ENCODE data around the gene CDH16. TPM values are rescaled to one million over a fixed set of nuclear protein-coding genes. Genes with fewer than 3 reads are reported as not detected.

CDH16 gene
- total RNA-seq, 1 experiment from 2014 or later: not detected

DNA sequence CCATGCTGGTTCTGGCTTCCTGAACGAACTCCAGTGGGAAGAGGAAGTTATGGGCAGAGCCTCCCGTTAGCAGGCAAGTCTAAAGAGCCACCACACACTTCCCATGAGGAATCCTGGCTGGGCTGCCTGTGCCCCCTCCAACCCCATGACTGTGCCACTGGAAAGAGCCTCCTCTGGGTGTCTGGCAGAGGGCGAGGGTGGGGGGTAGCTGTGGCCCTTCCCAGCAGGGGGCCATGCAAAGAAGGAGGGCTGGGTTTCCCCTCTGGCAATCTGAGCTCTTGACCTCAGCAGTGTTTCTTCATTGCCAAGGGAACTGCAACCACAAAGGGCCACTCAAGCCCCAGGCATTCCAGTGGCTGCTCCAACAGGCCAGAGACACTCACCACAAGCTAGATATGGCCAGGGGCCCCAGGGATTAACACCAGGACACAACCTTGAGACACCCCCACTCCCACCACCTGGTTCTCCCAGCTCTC is 8.3 kb upstream of the CDH16 start:
- Histone ChIP-seq H3K4me3 (ENCODE audit: insufficient read depth, low read depth, low read length) (no peak overlapping the region), H3K27me3 (ENCODE audit: control insufficient read depth, insufficient read depth, low read length) (peaks cover 39% of the 10 kb centered on the region), H3K36me3 (replicated peaks; ENCODE audit: control insufficient read depth, insufficient read depth, low read length) (no peaks in the 10 kb centered on the region)
- DNase-seq: peak; percentile 65

DNA sequence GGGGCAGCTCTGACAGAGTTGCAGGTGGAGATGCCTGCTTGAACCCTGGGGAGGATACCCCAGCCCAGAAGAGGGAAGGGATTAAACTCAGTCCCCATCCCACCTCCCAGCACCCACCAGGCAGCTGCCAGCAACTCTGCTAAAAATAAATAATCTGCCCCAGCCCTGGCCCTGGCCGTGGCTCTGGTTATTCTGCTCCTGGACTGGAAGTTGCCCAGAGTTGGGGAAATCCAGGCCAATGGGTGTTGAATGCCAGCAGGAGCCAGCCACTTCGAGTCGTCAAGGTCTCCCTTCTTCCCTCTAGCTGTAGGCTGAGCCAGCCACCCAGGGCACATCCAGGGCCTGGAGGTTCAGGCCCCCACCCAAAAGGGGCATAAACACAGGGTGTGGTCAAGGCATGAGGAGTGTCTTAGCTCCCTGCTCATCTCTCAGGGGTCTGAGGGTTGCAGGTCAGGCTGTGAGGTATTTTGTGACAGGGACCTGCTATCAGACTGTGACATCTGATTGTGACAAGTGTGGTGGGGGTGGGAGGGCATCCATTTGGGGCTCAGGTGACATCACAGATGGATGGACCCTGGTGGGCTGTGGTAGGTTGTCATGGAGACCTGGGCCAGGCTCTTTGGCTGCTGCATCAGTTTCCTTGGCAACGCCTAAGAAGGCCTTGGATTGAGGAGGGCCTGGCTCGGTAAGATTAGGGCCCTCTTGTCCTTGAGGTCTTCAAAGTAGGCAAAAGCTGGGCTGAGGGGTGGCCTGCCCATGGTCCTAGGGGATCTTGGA is 7.7 kb upstream of the CDH16 start:
- Histone ChIP-seq H3K27me3 (ENCODE audit: control insufficient read depth, insufficient read depth, low read length) (peaks cover 39% of the 10 kb centered on the region), H3K4me3 (ENCODE audit: insufficient read depth, low read depth, low read length) (no peak overlapping the region)
- no peak for DNase-seq

DNA sequence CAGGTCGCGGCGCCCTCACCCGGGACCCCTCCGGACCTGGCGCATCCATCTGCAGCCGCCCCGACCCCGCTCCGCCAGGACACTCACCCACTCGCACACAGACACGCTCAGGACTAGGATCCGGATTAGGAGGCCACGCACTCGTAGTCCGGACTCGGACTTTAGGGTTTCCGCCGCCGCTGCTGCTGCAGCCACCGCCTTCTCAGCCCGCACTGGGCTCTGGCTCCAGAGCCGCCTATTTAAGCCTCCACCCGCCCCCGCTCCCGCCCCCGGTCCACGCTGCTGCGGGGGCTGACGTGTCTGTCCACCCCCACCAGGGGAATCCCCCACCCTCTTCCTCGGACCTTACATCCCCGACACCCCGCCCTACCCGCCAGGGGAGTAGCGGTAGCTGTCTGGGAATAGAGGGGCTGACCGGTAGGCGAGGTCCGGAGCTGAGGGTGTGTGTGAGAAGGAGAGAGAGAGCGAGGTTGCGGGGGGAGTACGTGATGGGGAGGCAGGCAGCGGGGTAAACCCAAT is 6.7 kb upstream of the CDH16 start, which contains the start of gene RRAD:
RRAD (minus strand) TSS at position 214 of the 519 bp plus-strand sequence. CDS start 356 bp downstream, outside the sequence.
- peaks cover 39% of the 10 kb centered on the region for H3K27me3 ChIP-seq (ENCODE audit: control insufficient read depth, insufficient read depth, low read length)
- no peaks in the 10 kb centered on the region for H3K36me3 ChIP-seq (replicated peaks; ENCODE audit: control insufficient read depth, insufficient read depth, low read length)
- DNase-seq: peak; percentile 87
- H3K4me3 ChIP-seq (ENCODE audit: insufficient read depth, low read depth, low read length): peak within 1 kb of the TSS; percentile 40

More for the DNA sequence above, 7.7 kb upstream of the CDH16 start:
- H3K36me3 ChIP-seq (replicated peaks; ENCODE audit: control insufficient read depth, insufficient read depth, low read length): no peaks in the 10 kb centered on the region

DNA sequence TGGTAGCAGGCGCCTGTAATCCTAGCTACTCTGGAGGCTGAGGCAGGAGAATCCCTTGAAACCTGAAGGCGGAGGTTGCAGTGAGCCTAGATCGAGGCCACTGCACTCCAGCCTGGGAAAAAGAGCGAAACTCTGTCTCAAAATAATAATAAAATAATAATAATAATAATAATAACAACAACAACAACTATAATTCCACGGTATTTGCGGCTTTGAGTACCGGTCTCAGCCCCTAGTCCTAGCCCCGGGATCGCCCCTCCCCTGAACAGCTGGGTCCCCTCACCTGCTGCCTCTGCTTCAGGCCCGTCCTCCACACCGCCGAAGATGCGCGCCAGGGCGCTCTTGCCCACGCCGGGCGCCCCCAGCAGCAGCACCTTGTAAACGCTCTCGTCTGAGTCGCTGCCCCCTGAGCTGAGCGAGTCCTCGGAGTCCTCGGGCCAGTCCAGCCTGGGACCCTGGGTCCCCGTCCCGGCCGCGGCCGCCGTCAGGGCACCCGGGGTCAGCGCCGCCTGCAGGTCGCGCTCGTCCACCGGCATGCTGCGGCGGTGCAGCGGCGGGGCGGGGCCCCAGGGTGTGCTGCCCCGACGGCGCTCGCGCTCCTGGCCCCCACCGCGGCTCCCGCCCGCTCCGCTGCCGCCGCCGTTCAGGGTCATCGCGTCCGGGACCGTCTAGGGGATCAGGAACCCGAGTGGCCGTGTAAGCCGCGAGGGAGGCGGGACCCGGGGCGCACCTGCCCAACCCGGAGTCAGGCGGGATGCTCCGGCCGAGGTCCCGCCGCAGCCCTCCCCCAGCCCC is 6.0 kb upstream of the CDH16 start:
- peak; percentile 99 for DNase-seq
- H3K27me3 ChIP-seq (ENCODE audit: control insufficient read depth, insufficient read depth, low read length): peaks cover 39% of the 10 kb centered on the region
- peak overlapping the region; percentile 40 for H3K4me3 ChIP-seq (ENCODE audit: insufficient read depth, low read depth, low read length)
- H3K36me3 ChIP-seq (replicated peaks; ENCODE audit: control insufficient read depth, insufficient read depth, low read length): no peaks in the 10 kb centered on the region

DNA sequence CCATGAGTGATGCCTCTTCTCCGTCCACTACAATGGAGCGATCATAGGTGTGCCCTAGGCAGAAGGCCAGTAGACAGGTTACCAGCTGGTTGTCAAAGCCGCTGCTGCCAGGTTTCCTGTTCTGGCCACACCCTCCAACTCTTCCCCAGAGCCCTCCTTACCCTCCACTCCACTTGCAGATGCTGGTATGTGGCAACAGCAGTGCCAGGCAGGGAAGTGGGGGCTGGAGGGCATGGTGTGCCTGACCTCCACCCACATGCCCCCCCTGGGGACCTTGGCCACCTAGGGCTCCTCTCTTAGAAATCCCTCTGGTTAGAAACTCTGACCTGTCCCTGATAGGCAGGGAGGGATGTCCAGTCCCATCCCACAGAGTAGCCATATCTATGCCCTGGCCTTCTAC is 5.2 kb upstream of the CDH16 start:
- no peaks in the 10 kb centered on the region for H3K36me3 ChIP-seq (replicated peaks; ENCODE audit: control insufficient read depth, insufficient read depth, low read length)
- DNase-seq: peak; percentile 51
- H3K27me3 ChIP-seq (ENCODE audit: control insufficient read depth, insufficient read depth, low read length): peaks cover 39% of the 10 kb centered on the region
- H3K4me3 ChIP-seq (ENCODE audit: insufficient read depth, low read depth, low read length): no peak overlapping the region

DNA sequence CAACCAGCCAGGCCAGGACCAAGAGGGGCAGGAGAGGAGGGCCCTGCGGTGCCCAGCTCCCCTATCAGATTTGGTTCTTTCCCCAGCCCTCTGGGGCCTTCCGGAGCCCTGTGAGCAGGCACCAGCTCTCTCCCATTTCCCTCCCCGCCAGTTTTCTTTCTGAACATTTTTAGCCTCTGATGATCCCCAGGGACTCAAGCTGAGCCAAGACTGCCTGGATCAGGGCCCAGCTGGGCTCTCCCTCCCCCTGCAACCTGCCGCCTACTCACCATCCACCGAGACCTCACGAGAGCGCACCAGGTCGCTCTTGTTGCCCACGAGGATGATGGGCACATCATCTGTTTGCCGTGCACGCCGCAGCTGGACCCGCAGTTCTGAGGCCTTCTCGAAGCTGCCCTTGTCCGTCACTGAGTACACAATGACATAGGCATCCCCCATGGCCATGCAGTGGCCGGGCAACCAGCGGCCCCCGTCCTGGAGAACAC is 4.6 kb upstream of the CDH16 start:
- Histone ChIP-seq H3K4me3 (ENCODE audit: insufficient read depth, low read depth, low read length) (no peak overlapping the region), H3K36me3 (replicated peaks; ENCODE audit: control insufficient read depth, insufficient read depth, low read length) (no peaks in the 10 kb centered on the region), H3K27me3 (ENCODE audit: control insufficient read depth, insufficient read depth, low read length) (peaks cover 39% of the 10 kb centered on the region)
- DNase-seq: peak; percentile 57

DNA sequence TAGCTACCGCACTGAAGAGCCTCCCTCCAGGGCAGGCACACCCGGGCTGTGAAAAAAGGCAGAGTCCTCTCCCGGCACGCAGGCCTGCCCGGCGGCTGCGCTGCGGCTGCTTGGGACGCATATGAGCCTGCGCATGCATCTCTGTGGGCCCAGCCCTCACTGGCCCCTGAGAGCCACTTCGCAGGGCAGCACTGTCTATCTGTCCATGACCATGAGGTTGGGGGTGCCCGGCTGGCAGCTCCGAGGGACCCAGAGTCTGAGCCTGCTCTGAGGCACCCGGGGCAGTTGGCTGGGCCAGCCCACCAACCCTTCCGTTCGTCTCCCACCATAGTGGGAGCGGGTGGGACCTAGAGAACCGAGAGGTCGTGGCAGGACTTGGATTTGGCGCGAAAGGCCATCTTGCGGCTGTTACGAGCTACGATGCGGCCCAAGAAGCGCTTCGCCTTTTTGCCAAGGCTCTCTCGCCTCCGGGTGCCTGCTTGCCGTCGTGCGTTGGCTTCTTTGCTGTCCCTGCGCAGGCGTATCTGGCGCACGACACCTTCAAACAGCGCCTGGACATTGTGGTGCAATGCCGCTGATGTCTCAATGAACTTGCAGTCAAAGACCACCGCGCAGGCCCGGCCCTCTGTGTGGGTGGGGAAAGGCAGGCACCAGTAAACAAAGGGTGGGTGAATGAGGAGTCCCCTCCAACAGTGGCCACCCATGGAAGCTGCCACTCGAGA is 3.2 kb upstream of the CDH16 start:
- H3K36me3 ChIP-seq (replicated peaks; ENCODE audit: control insufficient read depth, insufficient read depth, low read length): no peaks in the 10 kb centered on the region
- no peak overlapping the region for H3K4me3 ChIP-seq (ENCODE audit: insufficient read depth, low read depth, low read length)
- DNase-seq: peak; percentile 51
- H3K27me3 ChIP-seq (ENCODE audit: control insufficient read depth, insufficient read depth, low read length): peaks cover 38% of the 10 kb centered on the region

DNA sequence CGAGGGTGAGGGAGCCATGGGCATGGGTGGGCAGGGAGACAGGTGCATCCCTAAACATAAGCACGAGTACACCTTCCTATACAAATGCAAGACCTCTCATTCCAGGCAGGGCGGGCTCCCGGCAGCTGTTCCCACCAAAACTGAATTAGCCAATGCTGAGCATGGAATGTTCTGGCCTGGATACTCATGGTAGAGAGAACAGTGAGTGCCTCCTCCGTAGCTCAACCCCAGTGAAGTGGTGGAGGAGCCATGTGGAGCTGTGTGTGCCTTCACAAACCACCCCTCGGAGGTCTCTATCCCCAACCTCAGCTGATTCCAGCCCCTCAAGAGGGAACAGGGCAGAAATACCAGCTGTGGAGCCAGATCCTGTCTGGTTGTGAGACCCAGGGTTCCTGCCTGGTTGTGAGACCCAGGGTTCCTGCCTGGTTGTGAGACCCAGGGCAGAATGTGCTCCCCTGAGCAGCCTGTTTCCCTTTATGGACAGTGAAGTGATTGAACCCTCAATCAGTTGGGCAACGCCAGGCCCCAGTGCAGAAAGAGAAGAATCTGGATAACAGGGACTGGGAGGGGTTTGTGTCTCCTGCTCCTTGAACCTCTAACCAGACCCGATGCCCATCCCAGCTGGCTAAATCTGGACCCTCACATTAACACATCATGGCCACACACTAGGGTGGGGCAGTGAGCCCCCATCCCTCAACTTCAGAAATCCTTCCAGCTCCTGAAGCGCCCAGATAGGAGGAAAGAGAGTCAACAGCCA is 2.4 kb upstream of the CDH16 start:
- no peak overlapping the region for H3K4me3 ChIP-seq (ENCODE audit: insufficient read depth, low read depth, low read length)
- H3K27me3 ChIP-seq (ENCODE audit: control insufficient read depth, insufficient read depth, low read length): peaks cover 30% of the 10 kb centered on the region
- H3K36me3 ChIP-seq (replicated peaks; ENCODE audit: control insufficient read depth, insufficient read depth, low read length): no peaks in the 10 kb centered on the region
- DNase-seq: no peak

DNA sequence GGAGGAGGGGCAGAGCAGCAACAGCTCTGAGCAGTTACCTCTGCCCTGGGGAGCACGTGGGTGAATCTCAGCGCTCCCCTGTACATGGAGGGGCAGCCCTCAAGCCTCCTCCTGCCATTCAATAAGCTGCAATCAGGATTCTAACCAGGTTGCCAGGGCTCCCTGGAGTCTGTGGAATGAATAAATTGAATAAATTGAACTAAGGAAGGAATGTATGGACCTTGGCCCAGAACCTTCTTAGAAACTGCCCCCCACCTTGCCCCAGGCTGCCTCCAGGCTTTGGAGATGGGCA is 1.6 kb upstream of the CDH16 start:
- no peak overlapping the region for H3K4me3 ChIP-seq (ENCODE audit: insufficient read depth, low read depth, low read length)
- no peaks in the 10 kb centered on the region for H3K36me3 ChIP-seq (replicated peaks; ENCODE audit: control insufficient read depth, insufficient read depth, low read length)
- H3K27me3 ChIP-seq (ENCODE audit: control insufficient read depth, insufficient read depth, low read length): peaks cover 21% of the 10 kb centered on the region
- DNase-seq: no peak

DNA sequence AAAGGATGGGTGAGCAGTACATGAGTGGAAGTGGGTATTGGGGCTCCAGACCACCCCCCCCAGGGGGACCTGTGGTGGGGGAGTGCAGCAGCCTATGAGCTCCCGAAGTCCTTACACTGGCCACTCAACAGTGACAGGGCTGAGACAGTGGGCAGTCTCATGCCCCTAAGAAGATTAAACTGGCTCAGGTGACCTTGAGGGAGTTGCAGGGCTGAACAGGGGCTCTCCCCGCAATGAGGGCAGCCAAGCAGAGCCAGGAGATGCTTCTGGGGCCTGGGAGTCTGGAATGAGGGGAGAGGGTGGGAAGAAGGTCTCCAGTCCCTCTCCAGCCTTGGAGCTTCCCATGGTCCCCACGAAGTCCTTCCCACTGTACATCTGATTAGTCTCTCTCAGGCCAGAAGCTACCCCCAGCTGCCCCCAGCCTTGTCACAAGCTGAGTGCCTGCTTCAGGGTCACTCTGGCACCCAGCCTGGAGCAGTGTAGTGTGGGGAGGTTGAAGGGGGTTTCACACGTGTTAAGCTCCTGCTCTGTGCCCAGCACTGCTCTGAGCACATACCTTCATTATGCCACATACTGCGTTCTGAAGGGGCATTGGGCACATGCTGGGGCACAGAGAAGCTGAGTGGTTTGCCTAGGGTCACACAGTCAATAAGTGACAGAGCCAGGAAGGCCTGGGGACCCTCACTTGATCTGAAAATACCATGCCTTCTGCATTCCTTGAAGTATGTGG is 1.0 kb upstream of the CDH16 start:
- H3K4me3 ChIP-seq (ENCODE audit: insufficient read depth, low read depth, low read length): no peak overlapping the region
- DNase-seq: no peak
- peaks cover 17% of the 10 kb centered on the region for H3K27me3 ChIP-seq (ENCODE audit: control insufficient read depth, insufficient read depth, low read length)
- H3K36me3 ChIP-seq (replicated peaks; ENCODE audit: control insufficient read depth, insufficient read depth, low read length): no peaks in the 10 kb centered on the region

DNA sequence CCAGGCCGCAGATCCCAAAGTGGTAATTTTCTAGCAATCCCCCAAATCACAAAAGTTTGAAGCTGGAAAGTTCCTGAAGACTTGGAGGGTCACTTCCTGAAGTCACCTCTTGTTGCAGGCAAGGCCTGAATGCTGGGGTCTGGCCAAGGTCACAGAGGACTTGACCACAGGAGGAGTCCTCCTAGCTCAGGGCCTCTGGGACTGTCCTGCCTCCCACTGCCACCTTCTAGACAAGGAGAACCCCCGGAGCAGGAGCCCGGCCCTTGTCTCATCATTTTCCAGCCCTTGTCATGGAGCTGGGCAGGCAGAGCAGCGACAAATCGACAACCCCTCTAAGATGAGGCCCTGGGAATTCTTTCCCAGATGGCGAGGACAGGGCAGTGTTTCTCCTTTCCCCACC is 330 bp downstream of the CDH16 start:
- no peak overlapping the region for H3K4me3 ChIP-seq (ENCODE audit: insufficient read depth, low read depth, low read length)
- peaks cover 4% of the 10 kb centered on the region; the same call in 1 of the 2 replicates for H3K27me3 ChIP-seq (ENCODE audit: control insufficient read depth, insufficient read depth, low read length)
- no peak for DNase-seq
- no peaks in the 10 kb centered on the region for H3K36me3 ChIP-seq (replicated peaks; ENCODE audit: control insufficient read depth, insufficient read depth, low read length)

DNA sequence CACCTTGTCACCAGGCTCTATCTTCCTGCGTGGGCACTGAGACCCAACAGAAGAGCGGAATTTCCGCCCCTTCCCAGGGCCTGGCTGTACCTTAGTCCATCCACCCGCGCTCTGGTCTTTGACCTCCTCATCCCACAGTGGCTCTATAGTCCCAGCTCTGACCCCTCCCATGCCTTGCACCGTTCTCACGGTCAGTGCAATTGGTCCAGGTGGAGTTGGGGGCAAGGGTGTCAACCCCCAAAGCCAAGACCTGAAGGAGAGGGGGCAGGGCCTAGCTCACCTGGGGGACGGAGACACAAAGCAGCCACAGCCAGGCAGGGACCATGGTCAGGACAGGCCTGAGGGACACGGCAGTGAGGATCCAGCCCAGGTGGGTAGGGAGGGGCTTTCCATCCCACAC is 944 bp downstream of the CDH16 start:
- no peak for DNase-seq

DNA sequence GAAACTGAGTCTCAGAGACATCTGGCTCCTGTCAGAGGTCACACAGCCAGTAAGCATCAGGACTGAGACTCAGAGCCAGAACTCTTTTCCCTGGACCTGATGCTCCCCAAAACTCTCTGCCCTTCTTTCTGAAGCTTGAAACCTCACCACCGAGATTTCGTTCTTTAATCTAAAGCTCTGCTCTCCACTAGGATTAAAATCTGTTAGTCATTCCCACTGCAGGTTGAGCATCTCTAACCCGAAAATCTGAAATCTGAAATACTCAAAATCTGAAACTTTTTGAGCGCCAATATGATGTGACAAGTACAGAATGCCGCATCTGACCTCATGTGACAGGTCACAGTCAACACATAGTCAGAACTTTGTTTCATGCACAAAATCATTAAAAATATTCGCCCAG is 2.2 kb downstream of the CDH16 start:
- no peak overlapping the region for H3K4me3 ChIP-seq (ENCODE audit: insufficient read depth, low read depth, low read length)
- H3K36me3 ChIP-seq (replicated peaks; ENCODE audit: control insufficient read depth, insufficient read depth, low read length): no peaks in the 10 kb centered on the region
- DNase-seq: no peak
- peaks cover 2% of the 10 kb centered on the region for H3K27me3 ChIP-seq (ENCODE audit: control insufficient read depth, insufficient read depth, low read length)

More for the DNA sequence above, 944 bp downstream of the CDH16 start:
- H3K4me3 ChIP-seq (ENCODE audit: insufficient read depth, low read depth, low read length): no peak overlapping the region
- H3K36me3 ChIP-seq (replicated peaks; ENCODE audit: control insufficient read depth, insufficient read depth, low read length): no peaks in the 10 kb centered on the region
- H3K27me3 ChIP-seq (ENCODE audit: control insufficient read depth, insufficient read depth, low read length): no peaks in the 10 kb centered on the region; the same call in 1 of the 2 replicates
